DMS153 (cell line): ENCODE data around the gene TTC6.

Experiments used
- DNase-seq: peaks from one replicate; lab custom pipeline; 2025; lab: John Stamatoyannopoulos, UW

The TTC6 gene

GRCh38 chr14:37623971-37624370 lies 28.5 kb downstream of the TTC6 start:
- DNase-seq: no peak

DNA sequence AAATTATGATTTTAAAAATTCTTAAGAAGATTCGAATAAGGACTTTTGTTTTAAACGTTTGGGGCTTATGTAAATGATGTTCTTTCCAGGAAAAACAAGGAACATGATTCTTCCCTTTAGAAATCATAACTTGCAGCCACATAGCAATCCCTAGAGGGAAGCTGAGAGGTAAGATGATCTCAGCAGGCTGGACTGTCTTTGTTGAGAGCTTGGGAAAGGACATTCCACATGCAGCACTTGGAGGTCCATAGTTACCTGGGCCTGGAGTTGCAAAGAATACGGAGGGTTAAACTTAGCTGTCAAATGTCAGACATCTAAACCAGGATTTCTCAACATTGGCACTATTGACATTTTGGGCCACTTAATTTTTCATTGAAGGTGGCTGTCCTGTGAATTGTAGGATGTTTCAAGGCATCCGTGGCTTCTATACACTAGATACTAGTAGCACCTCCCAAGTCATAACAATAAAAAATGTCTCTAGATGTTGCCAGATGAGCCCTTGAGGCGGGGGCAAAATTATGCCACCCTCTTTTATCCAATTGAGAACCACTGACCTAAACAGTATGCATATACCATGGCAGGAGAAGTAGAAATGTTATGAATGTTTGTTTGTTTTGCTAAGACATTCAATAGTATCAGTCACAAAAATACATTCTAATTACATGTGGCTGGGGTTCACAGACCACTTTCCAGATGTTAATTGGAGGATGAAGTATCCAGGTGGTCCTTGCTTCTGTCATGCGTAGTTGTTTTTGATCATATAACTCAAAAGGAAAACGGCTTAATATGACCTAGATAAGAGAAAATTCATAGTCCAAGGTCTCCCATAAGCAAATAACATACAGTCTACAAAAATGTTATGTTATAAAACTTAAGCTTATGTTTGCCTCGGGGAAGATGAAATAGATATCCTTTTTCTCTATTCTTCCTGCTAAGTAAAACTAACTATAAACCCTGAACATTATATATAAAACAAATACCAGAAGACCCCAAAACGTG lies 30.5 kb downstream of the TTC6 start:
- no peak for DNase-seq

- DNase-seq: no peak
Observed at GRCh38 chr14:37637341-37637740, 41.9 kb downstream of the TTC6 start.

GRCh38 chr14:37638599-37638998 lies 43.2 kb downstream of the TTC6 start:
- DNase-seq: no peak

DNA sequence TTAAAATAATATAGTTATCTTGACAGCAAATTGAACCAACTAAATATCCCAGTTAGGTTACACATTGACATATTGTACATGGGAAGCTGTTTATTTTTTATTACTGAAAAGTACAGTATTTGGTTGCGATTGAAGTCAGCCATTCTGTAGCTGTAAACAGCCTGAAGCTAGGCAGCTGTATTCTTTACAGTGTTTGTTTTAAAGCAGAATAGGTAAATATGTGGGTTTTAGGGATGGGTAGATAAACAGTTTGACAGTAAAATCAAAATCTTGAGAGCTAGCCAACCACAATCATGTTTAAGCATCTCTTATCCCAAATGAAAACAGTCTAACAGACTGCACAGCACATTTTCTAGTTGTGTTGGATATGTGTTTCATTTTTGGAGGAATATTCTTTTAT lies 45.7 kb downstream of the TTC6 start:
- peak; percentile 1 for DNase-seq

DNA sequence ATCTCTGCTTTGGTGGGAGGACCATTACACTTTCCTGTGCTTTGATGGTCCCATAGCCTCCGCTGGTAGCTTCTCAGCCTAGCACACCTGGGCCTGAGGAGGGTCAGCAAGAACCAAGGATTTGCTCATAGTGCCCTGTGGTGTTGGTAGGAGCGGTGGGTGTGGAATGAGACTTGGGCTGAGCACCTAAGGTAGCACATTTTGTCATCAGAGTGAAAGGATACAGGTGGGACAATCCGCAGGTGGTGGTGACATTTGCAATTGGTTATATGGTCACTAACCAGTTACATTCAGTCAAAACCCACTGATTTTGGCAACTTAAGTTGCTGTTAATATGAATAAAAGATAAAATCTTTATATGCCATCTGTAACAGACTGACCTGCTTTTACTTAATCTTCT lies 46.7 kb downstream of the TTC6 start:
- no peak for DNase-seq

- no peak for DNase-seq
Observed at GRCh38 chr14:37643701-37644100, 48.3 kb downstream of the TTC6 start.
